ENCODE measurements around the gene ATG4C. TPM values are rescaled to one million over a fixed set of nuclear protein-coding genes. Genes with fewer than 3 reads are reported as not detected.
"Not testable (repeated sequence)": the region's sequence is repeated elsewhere in the genome, so short reads cannot be mapped to it uniquely, and the experiment has no call there.

Gene ATG4C
- total and polyA plus RNA-seq, 12 donors, result 2.1 to 16.1 (median 8.4) TPM

DNA sequence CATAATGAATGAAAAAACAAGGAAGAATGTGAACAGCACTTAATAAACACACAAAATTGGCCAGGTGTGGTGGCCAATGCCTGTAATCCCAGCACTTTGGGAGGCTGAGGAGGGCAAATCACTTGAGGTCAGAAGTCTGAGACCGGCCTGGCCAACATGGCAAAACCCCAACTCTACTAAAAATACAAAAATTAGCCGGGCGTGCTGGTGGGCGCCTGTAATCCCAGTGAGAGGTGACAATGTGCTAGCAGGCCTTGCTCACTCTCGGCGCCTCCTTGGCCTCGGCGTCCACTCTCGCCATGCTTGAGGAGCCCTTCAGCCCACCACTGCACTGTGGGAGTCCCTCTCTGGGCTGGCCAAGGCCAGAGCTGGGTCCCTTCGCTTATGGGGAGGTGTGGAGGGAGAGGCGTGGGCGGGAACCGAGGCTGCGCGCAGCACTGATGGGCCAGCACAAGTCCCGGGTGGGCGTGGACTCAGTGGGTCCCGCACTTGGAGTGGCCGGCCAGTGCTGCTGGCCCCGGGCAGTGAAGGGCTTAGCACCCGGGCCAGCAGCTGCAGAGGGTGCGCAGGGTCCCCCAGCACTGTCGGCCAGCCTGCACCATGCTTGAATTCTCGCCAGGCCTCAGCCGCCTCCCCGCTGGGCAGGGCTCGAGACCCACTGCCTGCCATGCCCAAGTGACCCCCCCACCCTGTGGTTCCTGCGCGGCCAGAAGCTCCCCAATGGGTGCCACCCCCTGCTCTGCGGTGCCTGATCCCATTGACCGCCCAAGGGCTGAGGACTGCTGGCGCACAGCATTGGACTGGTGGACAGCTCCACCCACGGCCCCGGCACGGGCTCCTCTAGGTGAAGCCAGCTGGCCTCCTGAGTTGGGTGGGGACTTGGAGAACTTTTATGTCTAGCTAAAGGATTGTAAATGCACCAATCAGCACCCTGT lies 30.6 kb upstream of the ATG4C start:
- 89 to 95% (median 95%) methylated on average over 11 to 35 of the region's 35 CpGs for WGBS, 4 donors
- Histone ChIP-seq H3K27me3 (no peaks in the 10 kb centered on the region), H3K4me3 (no peak overlapping the region), H3K4me1 (replicated peaks in 1 of 2) (no peaks in the 10 kb centered on the region), H3K27ac (no peak overlapping the region), H3K36me3 (replicated peaks in 1 of 2) (no peaks in the 10 kb centered on the region), H3K9me3 (replicated peaks in 1 of 3) (no peaks in the 10 kb centered on the region)
- intact Hi-C loops (cut with DNase I), result no loop called here
- TF ChIP-seq, protein P1, sequence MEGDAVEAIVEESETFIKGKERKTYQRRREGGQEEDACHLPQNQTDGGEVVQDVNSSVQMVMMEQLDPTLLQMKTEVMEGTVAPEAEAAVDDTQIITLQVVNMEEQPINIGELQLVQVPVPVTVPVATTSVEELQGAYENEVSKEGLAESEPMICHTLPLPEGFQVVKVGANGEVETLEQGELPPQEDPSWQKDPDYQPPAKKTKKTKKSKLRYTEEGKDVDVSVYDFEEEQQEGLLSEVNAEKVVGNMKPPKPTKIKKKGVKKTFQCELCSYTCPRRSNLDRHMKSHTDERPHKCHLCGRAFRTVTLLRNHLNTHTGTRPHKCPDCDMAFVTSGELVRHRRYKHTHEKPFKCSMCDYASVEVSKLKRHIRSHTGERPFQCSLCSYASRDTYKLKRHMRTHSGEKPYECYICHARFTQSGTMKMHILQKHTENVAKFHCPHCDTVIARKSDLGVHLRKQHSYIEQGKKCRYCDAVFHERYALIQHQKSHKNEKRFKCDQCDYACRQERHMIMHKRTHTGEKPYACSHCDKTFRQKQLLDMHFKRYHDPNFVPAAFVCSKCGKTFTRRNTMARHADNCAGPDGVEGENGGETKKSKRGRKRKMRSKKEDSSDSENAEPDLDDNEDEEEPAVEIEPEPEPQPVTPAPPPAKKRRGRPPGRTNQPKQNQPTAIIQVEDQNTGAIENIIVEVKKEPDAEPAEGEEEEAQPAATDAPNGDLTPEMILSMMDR (IDR thresholded peaks at IDR 0.05), result no peak
- no peak for TF ChIP-seq POLR2A (IDR thresholded peaks at IDR 0.05)
- no peak for DNase-seq

DNA sequence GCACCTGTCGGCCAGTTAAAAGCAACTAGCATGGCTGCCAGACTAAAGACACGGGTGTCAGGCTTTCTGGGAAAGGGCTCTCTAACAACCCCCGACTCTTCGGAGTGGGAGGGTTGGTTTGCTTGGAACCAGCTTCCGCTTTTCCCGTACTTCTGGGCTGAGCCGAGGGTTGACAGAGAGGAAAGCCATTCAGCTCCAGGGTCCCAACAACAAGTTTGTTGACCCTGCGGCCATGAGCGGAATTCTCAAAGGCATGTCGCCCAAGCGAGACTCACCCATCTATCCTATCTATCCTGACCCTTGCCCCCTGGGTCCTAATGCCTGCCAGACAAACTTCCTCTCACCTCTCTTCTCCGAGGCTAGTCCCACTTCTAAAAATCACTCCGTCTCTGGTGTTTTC lies 29.0 kb upstream of the ATG4C start:
- H3K27ac ChIP-seq; H3K4me1 ChIP-seq (replicated peaks in 1 of 2); H3K4me3 ChIP-seq; intact Hi-C loops (cut with DNase I); DNase-seq; H3K9me3 ChIP-seq (replicated peaks in 1 of 3); H3K27me3 ChIP-seq; H3K36me3 ChIP-seq (replicated peaks in 1 of 2): not testable (repeated sequence)
- WGBS, 4 donors, result 80 to 91% (median 87%) methylated on average over 13 of the region's 13 CpGs

DNA sequence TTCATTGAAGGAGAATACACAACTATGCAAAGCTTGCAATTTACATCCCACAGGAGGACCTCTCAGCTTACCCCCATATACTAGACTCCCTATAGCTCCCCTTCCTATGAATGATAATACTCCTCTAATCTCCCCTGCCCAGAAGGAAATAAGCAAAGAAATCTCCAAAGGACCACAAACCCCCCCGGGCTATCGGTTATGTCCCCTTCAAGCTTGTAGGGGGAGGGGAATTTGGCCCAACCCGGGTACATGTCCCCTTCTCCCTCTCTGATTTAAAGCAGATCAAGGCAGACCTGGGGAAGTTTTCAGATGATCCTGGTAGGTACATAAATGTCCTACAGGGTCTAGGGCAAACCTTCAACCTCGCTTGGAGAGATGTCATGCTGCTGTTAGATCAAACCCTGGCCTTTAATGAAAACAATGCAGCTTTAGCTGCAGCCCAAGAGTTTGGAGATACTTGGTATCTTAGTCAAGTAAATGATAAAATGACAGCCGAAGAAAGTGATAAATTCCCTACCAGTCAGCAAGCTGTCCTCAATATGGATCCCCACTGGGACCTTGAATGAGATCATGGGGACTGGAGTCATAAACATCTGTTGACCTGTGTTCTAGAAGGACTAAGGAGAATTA lies 27.6 kb upstream of the ATG4C start:
- H3K4me3 ChIP-seq; H3K9me3 ChIP-seq (replicated peaks in 1 of 3); H3K36me3 ChIP-seq (replicated peaks in 1 of 2); H3K4me1 ChIP-seq (replicated peaks in 1 of 2); DNase-seq; intact Hi-C loops (cut with DNase I); H3K27me3 ChIP-seq; H3K27ac ChIP-seq: not testable (repeated sequence)
- WGBS, 4 donors, result 72 to 91% (median 85%) methylated on average over 5 of the region's 5 CpGs

DNA sequence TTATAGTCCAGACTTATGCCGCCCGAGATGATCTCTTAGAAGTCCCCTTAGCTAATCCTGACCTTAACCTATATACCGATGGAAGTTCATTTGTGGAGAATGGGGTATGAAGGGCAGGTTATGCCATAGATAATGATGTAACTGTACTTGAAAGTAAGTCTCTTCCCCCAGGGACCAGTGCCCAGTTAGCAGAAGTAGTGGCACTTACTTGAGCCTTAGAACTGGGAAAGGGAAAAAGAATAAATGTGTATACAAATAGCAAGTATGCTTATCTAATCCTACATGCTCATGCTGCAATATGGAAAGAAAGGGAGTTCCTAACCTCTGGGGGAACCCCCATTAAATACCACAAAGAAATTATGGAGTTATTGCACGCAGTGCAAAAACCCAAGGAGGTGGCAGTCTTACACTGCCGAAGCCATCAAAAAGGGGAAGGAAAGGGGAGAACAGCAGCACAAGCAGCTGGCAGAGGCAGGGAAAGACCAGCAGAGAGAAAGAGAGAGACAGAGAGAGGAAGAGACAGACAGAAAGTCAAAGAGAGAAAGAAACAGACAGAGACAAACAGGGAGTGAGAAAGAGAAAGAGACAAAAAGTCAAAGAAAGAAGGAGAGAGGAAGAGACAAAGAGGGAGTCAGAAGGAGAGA lies 24.6 kb upstream of the ATG4C start:
- H3K4me1 ChIP-seq (replicated peaks in 1 of 2); intact Hi-C loops (cut with DNase I); DNase-seq; H3K36me3 ChIP-seq (replicated peaks in 1 of 2); H3K27me3 ChIP-seq; H3K4me3 ChIP-seq; H3K9me3 ChIP-seq (replicated peaks in 1 of 3); H3K27ac ChIP-seq: not testable (repeated sequence)
- 50 to 90% (median 76%) methylated on average over 3 to 5 of the region's 5 CpGs for WGBS, 4 donors

DNA sequence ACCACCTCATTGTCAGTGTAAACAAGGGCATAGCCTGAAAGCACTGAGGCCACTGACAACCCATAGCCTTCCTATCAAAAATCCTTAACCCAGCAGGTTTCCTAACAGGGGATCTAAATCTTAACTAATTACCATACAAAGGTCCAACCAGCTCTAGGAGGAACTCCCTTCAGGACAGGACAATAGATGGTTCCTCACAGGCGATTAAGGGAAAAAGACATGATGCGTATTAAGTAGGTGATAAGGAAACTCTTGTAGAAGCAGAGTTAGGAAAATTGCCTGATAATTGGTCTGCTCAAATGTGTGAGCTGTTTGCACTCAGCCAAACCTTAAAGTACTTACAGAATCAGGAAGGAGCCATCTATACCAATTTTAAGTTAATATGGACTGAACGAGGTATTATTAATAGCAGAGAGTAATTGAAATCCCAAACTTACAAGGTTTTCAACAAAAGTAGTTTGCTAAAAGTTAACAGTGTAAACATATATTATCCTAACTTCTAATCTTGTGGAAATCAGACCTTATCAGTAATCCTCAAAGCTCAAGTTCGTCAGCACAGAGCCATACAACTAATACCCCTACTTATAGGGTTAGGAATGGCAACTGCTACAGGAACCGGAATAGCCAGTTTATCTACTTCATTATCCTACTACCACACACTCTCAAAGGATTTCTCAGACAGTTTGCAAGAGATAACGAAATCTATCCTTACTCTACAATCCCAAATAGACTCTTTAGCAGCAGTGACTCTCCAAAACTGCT lies 23.7 kb upstream of the ATG4C start:
- H3K27me3 ChIP-seq; intact Hi-C loops (cut with DNase I); DNase-seq; H3K27ac ChIP-seq; H3K36me3 ChIP-seq (replicated peaks in 1 of 2); H3K9me3 ChIP-seq (replicated peaks in 1 of 3); H3K4me3 ChIP-seq; H3K4me1 ChIP-seq (replicated peaks in 1 of 2): not testable (repeated sequence)
- 91 to 95% (median 93%) methylated on average over 6 of the region's 6 CpGs for WGBS, 4 donors

DNA sequence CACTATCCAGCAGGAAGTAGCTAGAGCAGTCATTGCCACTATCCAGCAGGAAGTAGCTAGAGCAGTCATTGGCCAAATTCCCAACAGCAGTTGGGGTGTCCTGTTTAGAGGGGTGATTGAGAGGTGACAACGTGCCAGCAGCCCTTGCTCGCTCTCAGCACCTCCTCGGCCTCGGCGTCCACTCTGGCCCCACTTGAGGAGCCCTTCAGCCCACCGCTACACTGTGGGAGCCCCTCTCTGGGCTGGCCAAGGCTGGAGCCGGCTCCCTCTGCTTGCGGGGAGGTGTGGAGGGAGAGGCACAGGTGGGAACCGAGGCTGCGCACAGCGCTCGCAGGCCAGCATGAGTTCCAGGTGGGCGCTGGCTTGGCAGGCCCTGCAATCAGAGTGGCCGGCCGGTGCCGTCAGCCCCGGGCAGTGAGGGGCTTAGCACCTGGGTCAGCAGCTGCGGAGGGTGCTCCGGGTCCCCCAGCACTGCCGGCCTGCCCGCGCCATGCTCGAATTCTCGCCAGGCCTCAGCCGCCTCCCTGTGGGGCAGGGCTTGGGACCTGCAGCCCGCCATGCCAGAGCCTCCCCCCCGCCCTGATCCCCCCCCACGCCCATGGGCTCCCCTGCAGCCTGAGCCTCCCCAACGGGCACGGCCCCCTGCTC lies 22.6 kb upstream of the ATG4C start:
- H3K4me3 ChIP-seq; H3K27me3 ChIP-seq; intact Hi-C loops (cut with DNase I); DNase-seq; H3K27ac ChIP-seq; H3K9me3 ChIP-seq (replicated peaks in 1 of 3); H3K36me3 ChIP-seq (replicated peaks in 1 of 2); H3K4me1 ChIP-seq (replicated peaks in 1 of 2): not testable (repeated sequence)
- WGBS, 4 donors, result 83 to 100% (median 91%) methylated on average over 7 to 30 of the region's 30 CpGs

DNA sequence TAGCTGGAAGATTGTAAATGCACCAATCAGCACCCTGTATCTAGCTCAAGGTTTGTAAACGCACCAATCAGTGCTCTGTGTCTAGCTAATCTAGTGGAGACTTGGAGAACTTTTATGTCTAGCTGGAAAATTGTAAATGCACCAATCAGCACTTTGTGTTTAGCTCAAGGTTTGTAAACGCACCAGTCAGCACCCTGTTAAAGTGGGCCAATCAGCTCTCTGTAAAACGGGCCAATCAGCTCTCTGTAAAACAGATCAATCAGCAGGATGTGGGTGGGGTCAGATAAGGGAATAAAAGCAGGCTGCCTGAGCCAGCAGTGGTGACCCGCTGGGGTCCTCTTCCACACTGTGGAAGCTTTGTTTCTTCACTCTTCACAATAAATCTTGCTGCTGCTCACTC lies 21.9 kb upstream of the ATG4C start:
- WGBS, 4 donors, result 79 to 87% (median 83%) methylated on average over 4 of the region's 4 CpGs
- H3K4me1 ChIP-seq (replicated peaks in 1 of 2); H3K4me3 ChIP-seq: not testable (repeated sequence)

More for the DNA sequence above, 21.9 kb upstream of the ATG4C start:
- DNase-seq; H3K27ac ChIP-seq; H3K27me3 ChIP-seq; H3K36me3 ChIP-seq (replicated peaks in 1 of 2); H3K9me3 ChIP-seq (replicated peaks in 1 of 3); intact Hi-C loops (cut with DNase I): not testable (repeated sequence)

Measured in adrenal gland (tissue), 12 donors.